ENCODE data around the gene PLCH1. TPM values are rescaled to one million over a fixed set of nuclear protein-coding genes. Genes with fewer than 3 reads are reported as not detected.

PLCH1 gene
- total RNA-seq, 1 experiment from 2014 or later = 3.1 TPM

GRCh38 chr3:155664925-155665695, 79.8 kb downstream of the PLCH1 start:
- no peaks in the 10 kb centered on the region for H3K9me3 ChIP-seq (ENCODE audit: low read depth, low read length, poor library complexity, severe bottlenecking)
- CTCF ChIA-PET = no interaction called here
- no TSS peak for BruUV-seq (replicated peaks)
- DNase-seq (ENCODE audit: low spot score) = no peak
- no peaks in the 10 kb centered on the region for H3K4me1 ChIP-seq (ENCODE audit: insufficient read depth, low read length, poor library complexity, severe bottlenecking)
- H3K36me3 ChIP-seq (ENCODE audit: insufficient read depth, low read length, poor library complexity, severe bottlenecking) = no peaks in the 10 kb centered on the region
- no peak overlapping the region for H3K27ac ChIP-seq (ENCODE audit: low read depth, low read length, poor library complexity, severe bottlenecking)
- POLR2A ChIA-PET (ENCODE audit: low non-redundant PET) = no interaction called here
- no peaks in the 10 kb centered on the region for H3K27me3 ChIP-seq (replicated peaks; ENCODE audit: insufficient read depth, low read depth, low read length, poor library complexity)
- TF ChIP-seq EZH2 (IDR thresholded peaks at IDR 0.05; ENCODE audit: borderline replicate concordance, low read depth, low read length, poor library complexity, severe bottlenecking) (no peak), CTCF (conservative IDR thresholded peaks at IDR 0.05; ENCODE audit: low read depth, low read length) (no peak)
- intact Hi-C loops (cut with micrococcal nuclease; ENCODE audit: unreplicated experiment) = no loop called here
- H3K4me3 ChIP-seq (ENCODE audit: low read depth, low read length, poor library complexity, severe bottlenecking) = no peak overlapping the region

GRCh38 chr3:155663467-155664212, 81.2 kb downstream of the PLCH1 start:
- ChIA-PET POLR2A (ENCODE audit: low non-redundant PET) (no interaction called here), CTCF (no interaction called here)
- intact Hi-C loops (cut with micrococcal nuclease; ENCODE audit: unreplicated experiment) = no loop called here
- Histone ChIP-seq H3K9me3 (ENCODE audit: low read depth, low read length, poor library complexity, severe bottlenecking) (no peaks in the 10 kb centered on the region), H3K4me1 (ENCODE audit: insufficient read depth, low read length, poor library complexity, severe bottlenecking) (no peaks in the 10 kb centered on the region), H3K36me3 (ENCODE audit: insufficient read depth, low read length, poor library complexity, severe bottlenecking) (no peaks in the 10 kb centered on the region), H3K27ac (ENCODE audit: low read depth, low read length, poor library complexity, severe bottlenecking) (no peak overlapping the region), H3K27me3 (replicated peaks; ENCODE audit: insufficient read depth, low read depth, low read length, poor library complexity) (no peaks in the 10 kb centered on the region), H3K4me3 (ENCODE audit: low read depth, low read length, poor library complexity, severe bottlenecking) (no peak overlapping the region)
- no TSS peak for BruUV-seq (replicated peaks)
- TF ChIP-seq CTCF (conservative IDR thresholded peaks at IDR 0.05; ENCODE audit: low read depth, low read length) = no peak
- no peak for TF ChIP-seq EZH2 (IDR thresholded peaks at IDR 0.05; ENCODE audit: borderline replicate concordance, low read depth, low read length, poor library complexity, severe bottlenecking)
- no peak for DNase-seq (ENCODE audit: low spot score)

- TF ChIP-seq CTCF (conservative IDR thresholded peaks at IDR 0.05; ENCODE audit: low read depth, low read length) (no peak), EZH2 (IDR thresholded peaks at IDR 0.05; ENCODE audit: borderline replicate concordance, low read depth, low read length, poor library complexity, severe bottlenecking) (no peak)
- DNase-seq (ENCODE audit: low spot score) = no peak
- BruUV-seq (replicated peaks) = no TSS peak
- Histone ChIP-seq H3K9me3 (ENCODE audit: low read depth, low read length, poor library complexity, severe bottlenecking) (no peaks in the 10 kb centered on the region), H3K4me3 (ENCODE audit: low read depth, low read length, poor library complexity, severe bottlenecking) (no peak overlapping the region), H3K27ac (ENCODE audit: low read depth, low read length, poor library complexity, severe bottlenecking) (no peak overlapping the region), H3K36me3 (ENCODE audit: insufficient read depth, low read length, poor library complexity, severe bottlenecking) (no peaks in the 10 kb centered on the region), H3K27me3 (replicated peaks; ENCODE audit: insufficient read depth, low read depth, low read length, poor library complexity) (no peaks in the 10 kb centered on the region), H3K4me1 (ENCODE audit: insufficient read depth, low read length, poor library complexity, severe bottlenecking) (no peaks in the 10 kb centered on the region)
- POLR2A ChIA-PET (ENCODE audit: low non-redundant PET) = no interaction called here
- CTCF ChIA-PET = no interaction called here
- intact Hi-C loops (cut with micrococcal nuclease; ENCODE audit: unreplicated experiment) = no loop called here
Measured at GRCh38 chr3:155661760-155662159, 83.1 kb downstream of the PLCH1 start.

All from A673 (cell line).